HG02588 (cell line): ENCODE measurements around the gene SEC14L2.

Experiments
- ATAC-seq: cut with Tn5 transposase; IDR thresholded peaks from one replicate; pipeline ENCODE4 v1.9.1; 2021; ENCODE audit warnings: mild to moderate bottlenecking, moderate library complexity; ENCODE audit not compliant: unreplicated experiment

Gene SEC14L2

GRCh38 chr22:30424534-30425326 is 27.9 kb downstream of the SEC14L2 start:
- ATAC-seq = no peak

GRCh38 chr22:30425327-30425615 is 28.5 kb downstream of the SEC14L2 start:
- ATAC-seq = no peak

- ATAC-seq = no peak
Observed at GRCh38 chr22:30425616-30426387, 29.0 kb downstream of the SEC14L2 start, which contains the start of gene MTFP1. TSS of gene MTFP1 (plus strand) at chr22:30425768. CDS start at chr22:30425880, 112 bp downstream.

- ATAC-seq = no peak
Observed at GRCh38 chr22:30426388-30427353, 29.9 kb downstream of the SEC14L2 start.

- ATAC-seq = no peak
Observed at GRCh38 chr22:30427871-30428270, 31.1 kb downstream of the SEC14L2 start.

GRCh38 chr22:30429887-30430286 is 33.1 kb downstream of the SEC14L2 start:
- no peak for ATAC-seq

- no peak for ATAC-seq
Observed at GRCh38 chr22:30430933-30431332, 34.1 kb downstream of the SEC14L2 start.

GRCh38 chr22:30432096-30432495 is 35.3 kb downstream of the SEC14L2 start:
- no peak for ATAC-seq

- ATAC-seq = no peak
Observed at GRCh38 chr22:30432520-30432919, 35.7 kb downstream of the SEC14L2 start.

- no peak for ATAC-seq
Observed at GRCh38 chr22:30433227-30433626, 36.4 kb downstream of the SEC14L2 start.

GRCh38 chr22:30433773-30434172 is 37.0 kb downstream of the SEC14L2 start:
- ATAC-seq = no peak

- ATAC-seq = no peak
Observed at GRCh38 chr22:30434843-30435242, 38.0 kb downstream of the SEC14L2 start.

- no peak for ATAC-seq
Observed at GRCh38 chr22:30435674-30436126, 38.9 kb downstream of the SEC14L2 start.

GRCh38 chr22:30436196-30436595 is 39.4 kb downstream of the SEC14L2 start:
- no peak for ATAC-seq

- ATAC-seq = no peak
Observed at GRCh38 chr22:30438559-30438958, 41.7 kb downstream of the SEC14L2 start.

- no peak for ATAC-seq
Observed at GRCh38 chr22:30439226-30439625, 42.4 kb downstream of the SEC14L2 start.

GRCh38 chr22:30439836-30440235 is 43.0 kb downstream of the SEC14L2 start:
- no peak for ATAC-seq

- no peak for ATAC-seq
Observed at GRCh38 chr22:30441088-30441487, 44.3 kb downstream of the SEC14L2 start.

- ATAC-seq = no peak
Observed at GRCh38 chr22:30444632-30445437, 48.0 kb downstream of the SEC14L2 start.

- no peak for ATAC-seq
Observed at GRCh38 chr22:30445438-30446145, 48.8 kb downstream of the SEC14L2 start.
